Left lung (tissue), 10 donors: ENCODE results near the gene MAPKAPK5. TPM values are rescaled to one million over a fixed set of nuclear protein-coding genes. Genes with fewer than 3 reads are reported as not detected.

Source experiments
- ATAC-seq: fragments of 200-7000 bp; cut with Tn5 transposase; one replicate; pipeline ENCODE4 v1.9.1; 2020; ENCODE audit warnings: moderate library complexity
- DNase-seq, 4 donors: peaks; one replicate each; pipeline ENCODE4 v3.0.0-alpha.2; 2013 to 2020
- H3K27ac ChIP-seq, 2 donors: fragments of 200-600 bp; sonication (generic) in 1 of 2; one replicate each; pipeline versions ENCODE4 v1.5.0 to v1.8.0; 2020 to 2021
- H3K27me3 ChIP-seq, 2 donors: fragments of 200-600 bp; sonication (generic) in 1 of 2; one replicate each; pipeline versions ENCODE4 v1.5.0 to v1.8.0; 2020 to 2021
- H3K36me3 ChIP-seq, 2 donors: fragments of 200-600 bp; sonication (generic) in 1 of 2; one replicate each; pipeline versions ENCODE4 v1.5.0 to v1.8.0; 2020 to 2021
- H3K4me1 ChIP-seq, 2 donors: fragments of 200-600 bp; one replicate each; pipeline ENCODE4 v1.8.0; 2021
- H3K4me3 ChIP-seq, 2 donors: fragments of 200-600 bp; sonication (generic) in 1 of 2; one replicate each; pipeline versions ENCODE4 v1.5.0 to v1.8.0; 2020 to 2021; ENCODE audit warnings: mild to moderate bottlenecking in 1 of 2
- H3K9me3 ChIP-seq, 2 donors: fragments of 200-600 bp; sonication (generic) in 1 of 2; one replicate each; pipeline versions ENCODE4 v1.5.0 to v1.8.0; 2020 to 2021
- CTCF ChIP-seq, 2 donors: fragments of 200-600 bp; sonication (generic) in 1 of 2; IDR thresholded peaks; one replicate each; pipeline versions ENCODE4 v1.5.0 to v1.8.0; 2021; ENCODE audit warnings: antibody characterized with exemption in 2 of 2
- intact Hi-C, 2 donors: fragments of 100-400 bp; cut with DNase I; formaldehyde crosslinking; loops; one replicate each; pipeline versions ENCODE4 v1.11.2 to v1.14.2; 2022
- polyA plus RNA-seq, 6 donors: library from polyadenylated mRNA; unstranded; fragments of 120-200 nt; gene quantifications; one replicate each; pipeline ENCODE4 v1.2.1, GENCODE V29; 2013; ENCODE audit not compliant: insufficient read length in 6 of 6
- total RNA-seq, 2 donors: library from RNA; stranded (reverse); fragmentation: NEBNext Ultra II Directional; extraction: Animal tissue kit (Norgen Biotek cat#: 25700); gene quantifications; one replicate each; pipeline ENCODE4 v1.2.1, GENCODE V29; 2021
- donor health status: DM: no; HTN: yes; CAD: no.
- donor health status: DM: no; HTN: no; CAD: no.

MAPKAPK5 gene
- total and polyA plus RNA-seq, 8 donors: 31.7 to 57.9 (median 50.3) TPM

- intact Hi-C loops: no loop called here
Measured at GRCh38 chr12:111850526-111850925, 8.5 kb downstream of the MAPKAPK5 start.

GRCh38 chr12:111858186-111858585, 16.2 kb downstream of the MAPKAPK5 start:
- H3K4me3 ChIP-seq: no peak overlapping the region
- H3K4me1 ChIP-seq: peaks cover 0 to 14% of the 10 kb centered on the region in 2 donors
- intact Hi-C loops: no loop called here
- ATAC-seq: no peak
- H3K27me3 ChIP-seq: no peaks in the 10 kb centered on the region
- H3K9me3 ChIP-seq: no peaks in the 10 kb centered on the region
- no peak for DNase-seq
- no peaks in the 10 kb centered on the region for H3K36me3 ChIP-seq
- no peak for TF ChIP-seq CTCF (IDR thresholded peaks at IDR 0.05)
- H3K27ac ChIP-seq: no peak overlapping the region

More at GRCh38 chr12:111850526-111850925, 8.5 kb downstream of the MAPKAPK5 start:
- Histone ChIP-seq H3K27me3 (no peaks in the 10 kb centered on the region), H3K4me1 (peaks cover 0 to 11% of the 10 kb centered on the region in 2 donors), H3K27ac (no peak overlapping the region), H3K36me3 (peaks cover 0 to 25% of the 10 kb centered on the region in 2 donors), H3K4me3 (no peak overlapping the region), H3K9me3 (no peaks in the 10 kb centered on the region)
- ATAC-seq (no peak), DNase-seq (no peak)
- TF ChIP-seq CTCF (IDR thresholded peaks at IDR 0.05): no peak

- H3K9me3 ChIP-seq: no peaks in the 10 kb centered on the region
- peaks cover 0 to 14% of the 10 kb centered on the region in 2 donors for H3K4me1 ChIP-seq
- intact Hi-C loops: no loop called here
- H3K27ac ChIP-seq: no peak overlapping the region
- no peak overlapping the region for H3K4me3 ChIP-seq
- DNase-seq: no peak
- TF ChIP-seq CTCF (IDR thresholded peaks at IDR 0.05): no peak
- no peak for ATAC-seq
- peaks cover 0 to 4% of the 10 kb centered on the region in 2 donors for H3K36me3 ChIP-seq
- no peaks in the 10 kb centered on the region for H3K27me3 ChIP-seq
Measured at GRCh38 chr12:111858778-111859177, 16.8 kb downstream of the MAPKAPK5 start.

GRCh38 chr12:111864913-111865312, 22.9 kb downstream of the MAPKAPK5 start:
- H3K36me3 ChIP-seq: peaks cover 0 to 54% of the 10 kb centered on the region in 2 donors
- ATAC-seq (no peak), DNase-seq (no peak)
- intact Hi-C loops: no loop called here
- no peak overlapping the region for H3K4me3 ChIP-seq
- H3K27ac ChIP-seq: no peak overlapping the region
- H3K9me3 ChIP-seq: no peaks in the 10 kb centered on the region
- H3K27me3 ChIP-seq: no peaks in the 10 kb centered on the region
- no peak for TF ChIP-seq CTCF (IDR thresholded peaks at IDR 0.05)
- peaks cover 0 to 5% of the 10 kb centered on the region in 2 donors for H3K4me1 ChIP-seq

GRCh38 chr12:111867531-111867930, 25.5 kb downstream of the MAPKAPK5 start:
- ATAC-seq: no peak
- intact Hi-C loops: no loop called here
- H3K9me3 ChIP-seq: no peaks in the 10 kb centered on the region
- H3K27ac ChIP-seq: no peak overlapping the region
- no peak for DNase-seq
- peaks cover 0 to 80% of the 10 kb centered on the region in 2 donors for H3K36me3 ChIP-seq
- TF ChIP-seq CTCF (IDR thresholded peaks at IDR 0.05): no peak
- H3K27me3 ChIP-seq: no peaks in the 10 kb centered on the region
- H3K4me3 ChIP-seq: no peak overlapping the region
- H3K4me1 ChIP-seq: no peaks in the 10 kb centered on the region
